ENCODE results near the gene CTDSPL.

DNA sequence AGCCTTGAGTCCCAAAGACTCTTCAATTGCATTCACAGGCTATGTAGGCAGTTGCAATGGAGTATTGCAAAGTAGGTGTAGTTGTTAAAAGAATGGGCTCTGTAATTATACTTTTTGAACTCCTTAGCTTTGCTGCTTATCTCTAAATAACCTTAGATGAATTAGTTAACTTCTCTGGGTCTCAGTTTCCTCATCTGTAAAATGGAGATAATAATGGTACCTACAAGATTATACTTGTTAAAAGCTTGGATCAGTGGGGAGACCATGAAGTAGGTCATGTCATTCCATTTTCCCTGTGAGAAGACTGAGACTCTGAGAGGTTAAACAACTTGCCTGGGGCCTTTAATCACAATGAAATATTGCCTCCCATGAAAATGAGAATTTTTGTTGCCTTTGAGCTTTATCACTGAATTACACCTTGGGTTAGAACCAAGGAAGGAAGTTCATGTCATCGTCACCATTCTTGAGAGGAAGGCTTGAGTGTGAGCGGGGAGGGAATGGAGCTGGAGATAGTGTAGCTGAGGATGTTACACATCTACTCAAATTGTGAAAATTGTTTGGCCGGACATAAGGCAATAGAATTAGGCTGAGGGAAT is 38.1 kb downstream of the CTDSPL start:
- TF ChIP-seq POLR2A (IDR thresholded peaks at IDR 0.05; ENCODE audit: low read length) (no peak), GATA1 (IDR thresholded peaks at IDR 0.05; ENCODE audit: low read depth, low read length) (no peak)
